ENCODE measurements around the gene ACTA2. TPM values are rescaled to one million over a fixed set of nuclear protein-coding genes. Genes with fewer than 3 reads are reported as not detected.

ACTA2 gene
- total and polyA plus RNA-seq, 9 donors: 154 to 5,219 (median 777) TPM

- H3K4me3 ChIP-seq: no peak overlapping the region
Observed at GRCh38 chr10:88901984-88902789, 50.4 kb downstream of the ACTA2 start.

GRCh38 chr10:88901206-88901983 is 51.2 kb downstream of the ACTA2 start:
- no peak overlapping the region for H3K4me3 ChIP-seq
- no peak overlapping the region for H3K27ac ChIP-seq
- H3K9me3 ChIP-seq: no peaks in the 10 kb centered on the region
- intact Hi-C loops (cut with DNase I): no loop called here
- no peaks in the 10 kb centered on the region for H3K27me3 ChIP-seq
- H3K4me1 ChIP-seq (ENCODE audit: insufficient read depth): peaks cover 9% of the 10 kb centered on the region
- H3K36me3 ChIP-seq: no peaks in the 10 kb centered on the region
- DNase-seq: no peak
- 93 to 100% (median 95%) methylated on average over 1 of the region's 1 CpG for WGBS, 3 donors
- TF ChIP-seq CTCF (IDR thresholded peaks at IDR 0.05) (no peak), EP300 (IDR thresholded peaks at IDR 0.05) (no peak), POLR2A (IDR thresholded peaks at IDR 0.05) (no peak)

More at GRCh38 chr10:88901984-88902789, 50.4 kb downstream of the ACTA2 start:
- Histone ChIP-seq H3K36me3 (no peaks in the 10 kb centered on the region), H3K27ac (no peak overlapping the region), H3K4me1 (ENCODE audit: insufficient read depth) (peaks cover 7% of the 10 kb centered on the region), H3K9me3 (no peaks in the 10 kb centered on the region), H3K27me3 (no peaks in the 10 kb centered on the region)
- WGBS, 3 donors: 82 to 83% (median 83%) methylated on average over 11 of the region's 11 CpGs
- no peak for DNase-seq
- TF ChIP-seq CTCF (IDR thresholded peaks at IDR 0.05) (no peak), POLR2A (IDR thresholded peaks at IDR 0.05) (no peak), EP300 (IDR thresholded peaks at IDR 0.05) (no peak)
- intact Hi-C loops (cut with DNase I): no loop called here

- peaks cover 11% of the 10 kb centered on the region for H3K4me1 ChIP-seq (ENCODE audit: insufficient read depth)
- no peaks in the 10 kb centered on the region for H3K27me3 ChIP-seq
- 73 to 84% (median 78%) methylated on average over 2 of the region's 2 CpGs for WGBS, 3 donors
- no peak overlapping the region for H3K4me3 ChIP-seq
- no peaks in the 10 kb centered on the region for H3K36me3 ChIP-seq
- no peak for TF ChIP-seq POLR2A (IDR thresholded peaks at IDR 0.05)
- no peak for TF ChIP-seq CTCF (IDR thresholded peaks at IDR 0.05)
- TF ChIP-seq EP300 (IDR thresholded peaks at IDR 0.05): no peak
- no peaks in the 10 kb centered on the region for H3K9me3 ChIP-seq
- intact Hi-C loops (cut with DNase I): no loop called here
- no peak overlapping the region for H3K27ac ChIP-seq
- DNase-seq: no peak
Observed at GRCh38 chr10:88899886-88900285, 52.7 kb downstream of the ACTA2 start.

GRCh38 chr10:88898727-88899126 is 53.8 kb downstream of the ACTA2 start:
- H3K27ac ChIP-seq: no peak overlapping the region
- TF ChIP-seq EP300 (IDR thresholded peaks at IDR 0.05) (no peak), CTCF (IDR thresholded peaks at IDR 0.05) (no peak), POLR2A (IDR thresholded peaks at IDR 0.05) (no peak)

More at GRCh38 chr10:88898727-88899126, 53.8 kb downstream of the ACTA2 start:
- Histone ChIP-seq H3K4me3 (no peak overlapping the region), H3K9me3 (no peaks in the 10 kb centered on the region), H3K36me3 (no peaks in the 10 kb centered on the region), H3K4me1 (ENCODE audit: insufficient read depth) (peaks cover 11% of the 10 kb centered on the region), H3K27me3 (no peaks in the 10 kb centered on the region)
- intact Hi-C loops (cut with DNase I): no loop called here
- no peak for DNase-seq
- WGBS, 3 donors: 84 to 92% (median 89%) methylated on average over 3 of the region's 3 CpGs
